DND-41 (cell line): ENCODE results near the gene FLT3.

ENCODE experiments used
- EZH2 ChIP-seq: IDR thresholded peaks from 3 replicates; pipeline ENCODE4 v1.6.1; 2012; ENCODE audit warnings: borderline replicate concordance, low read depth, mild to moderate bottlenecking, moderate library complexity, low read length, inconsistent platforms; ENCODE audit not compliant: severe bottlenecking
- TF ChIP-seq, protein P1 (sequence below): IDR thresholded peaks from 2 replicates; pipeline ENCODE4 v1.5.1; 2012; ENCODE audit warnings: borderline replicate concordance, low read length, moderate library complexity, mild to moderate bottlenecking; ENCODE audit not compliant: poor library complexity, severe bottlenecking; ENCODE audit errors: extremely low read depth

DNA sequence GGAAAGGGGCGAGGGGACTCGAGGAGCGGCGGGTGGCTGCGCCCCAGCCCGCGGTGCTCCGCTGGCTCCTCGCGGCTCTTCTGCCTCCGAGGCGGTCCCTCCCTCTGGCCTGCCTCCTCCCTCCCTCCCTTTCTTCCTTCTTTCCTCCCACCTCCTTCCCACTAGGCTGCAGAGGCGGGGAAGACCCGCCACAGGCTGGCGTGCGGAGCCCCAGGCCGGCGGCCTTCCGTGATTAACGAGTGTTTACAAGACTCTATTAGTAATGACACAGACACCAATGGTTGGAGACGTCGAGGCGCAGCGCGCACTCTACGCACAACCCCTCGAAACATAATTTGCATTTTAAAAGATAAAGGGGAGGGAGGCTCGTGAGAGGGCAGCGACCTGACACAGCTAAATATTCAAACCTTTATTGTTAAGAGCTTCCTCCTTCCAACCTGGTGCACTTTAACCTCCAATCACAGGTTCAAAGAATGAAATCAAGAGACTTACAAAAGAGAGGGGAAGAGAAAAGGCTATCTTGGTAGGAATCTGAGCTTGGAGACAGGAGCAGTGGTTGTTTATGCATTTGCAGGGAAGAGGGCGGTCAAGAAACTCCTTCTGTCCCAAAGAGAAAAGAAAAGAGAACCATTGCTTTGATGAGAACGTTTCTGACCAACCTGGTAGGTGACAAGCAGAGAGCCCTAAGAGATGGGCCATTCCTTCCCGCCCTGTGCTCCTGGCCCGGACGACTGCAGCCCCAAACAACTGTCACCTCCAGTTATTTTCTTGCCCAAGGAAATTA is 131.1 kb downstream of the FLT3 start, which contains the start of gene CDX2:
- TF ChIP-seq, protein P1, sequence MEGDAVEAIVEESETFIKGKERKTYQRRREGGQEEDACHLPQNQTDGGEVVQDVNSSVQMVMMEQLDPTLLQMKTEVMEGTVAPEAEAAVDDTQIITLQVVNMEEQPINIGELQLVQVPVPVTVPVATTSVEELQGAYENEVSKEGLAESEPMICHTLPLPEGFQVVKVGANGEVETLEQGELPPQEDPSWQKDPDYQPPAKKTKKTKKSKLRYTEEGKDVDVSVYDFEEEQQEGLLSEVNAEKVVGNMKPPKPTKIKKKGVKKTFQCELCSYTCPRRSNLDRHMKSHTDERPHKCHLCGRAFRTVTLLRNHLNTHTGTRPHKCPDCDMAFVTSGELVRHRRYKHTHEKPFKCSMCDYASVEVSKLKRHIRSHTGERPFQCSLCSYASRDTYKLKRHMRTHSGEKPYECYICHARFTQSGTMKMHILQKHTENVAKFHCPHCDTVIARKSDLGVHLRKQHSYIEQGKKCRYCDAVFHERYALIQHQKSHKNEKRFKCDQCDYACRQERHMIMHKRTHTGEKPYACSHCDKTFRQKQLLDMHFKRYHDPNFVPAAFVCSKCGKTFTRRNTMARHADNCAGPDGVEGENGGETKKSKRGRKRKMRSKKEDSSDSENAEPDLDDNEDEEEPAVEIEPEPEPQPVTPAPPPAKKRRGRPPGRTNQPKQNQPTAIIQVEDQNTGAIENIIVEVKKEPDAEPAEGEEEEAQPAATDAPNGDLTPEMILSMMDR: no peak
- no peak for TF ChIP-seq EZH2
